Body of pancreas (tissue), 4 donors: Measurements from ENCODE around the gene DAP. TPM values are rescaled to one million over a fixed set of nuclear protein-coding genes. Genes with fewer than 3 reads are reported as not detected.

Source experiments
- ATAC-seq: fragments of 150-250 bp; one replicate; pipeline ENCODE4 v1.9.1; 2016
- DNase-seq, 4 donors: peaks; one replicate each; pipeline ENCODE4 v3.0.0-alpha.2; 2019
- H3K27ac ChIP-seq, 4 donors: fragments of 200-600 bp; sonication (generic); 1 replicate in 3 of 4; 2 replicates in 1 of 4; pipeline versions ENCODE4 v1.5.1 to v1.6.1; 2016 to 2019; ENCODE audit warnings: mild to moderate bottlenecking in 1 of 4, mixed read lengths in 1 of 4, moderate library complexity in 1 of 4
- H3K27me3 ChIP-seq, 2 donors: fragments of 200-600 bp; sonication (generic); one replicate each; pipeline ENCODE4 v1.6.0; 2016; ENCODE audit warnings: mild to moderate bottlenecking in 1 of 2
- H3K36me3 ChIP-seq, 2 donors: fragments of 200-600 bp; sonication (generic); replicated peaks in 1 of 2; 2 replicates each; pipeline ENCODE4 v1.5.1; 2016; ENCODE audit warnings: low read depth in 2 of 2; ENCODE audit not compliant: insufficient read depth in 1 of 2
- H3K4me1 ChIP-seq: fragments of 200-600 bp; sonication (generic); one replicate; pipeline ENCODE4 v1.6.0; 2016
- H3K4me3 ChIP-seq, 2 donors: fragments of 200-600 bp; sonication (generic); 1 replicate in 1 of 2; 2 replicates in 1 of 2; pipeline ENCODE4 v1.5.1; 2016 to 2019
- H3K9me3 ChIP-seq, 3 donors: fragments of 200-600 bp; sonication (generic); 1 replicate in 2 of 3; 2 replicates in 1 of 3; pipeline ENCODE4 v1.5.1; 2016
- CTCF ChIP-seq, 7 experiments: fragments of 450-650 bp in 4 of 7; fragments of 200-600 bp in 3 of 7; sonication (generic) in 3 of 7; IDR thresholded peaks; one replicate each; pipeline ENCODE4 v1.5.1; 2016 to 2019; ENCODE audit warnings: antibody characterized with exemption in 7 of 7
- POLR2A ChIP-seq, 3 donors: fragments of 450-650 bp; IDR thresholded peaks; one replicate each; pipeline ENCODE4 v1.6.1; 2016; ENCODE audit warnings: antibody characterized with exemption in 3 of 3, mild to moderate bottlenecking in 2 of 3
- WGBS, 2 donors: methylation state at CpG; one replicate each; pipeline ENCODE4 v1.1.5; 2017; 5-methylcytosine and 5-hydroxymethylcytosine counted together
- intact Hi-C: fragments of 100-400 bp; cut with DNase I; formaldehyde crosslinking; loops from one replicate; pipeline ENCODE4 v1.15.1; 2023
- total RNA-seq, 2 donors: library from RNA; depleted of rRNA; stranded (reverse); fragments of >200 nt; gene quantifications; one replicate each; pipeline ENCODE4 v1.1.0, GENCODE V29; 2016

The DAP gene
- total RNA-seq, 2 donors from 2014 or later: 93.6 to 112 TPM

DNA sequence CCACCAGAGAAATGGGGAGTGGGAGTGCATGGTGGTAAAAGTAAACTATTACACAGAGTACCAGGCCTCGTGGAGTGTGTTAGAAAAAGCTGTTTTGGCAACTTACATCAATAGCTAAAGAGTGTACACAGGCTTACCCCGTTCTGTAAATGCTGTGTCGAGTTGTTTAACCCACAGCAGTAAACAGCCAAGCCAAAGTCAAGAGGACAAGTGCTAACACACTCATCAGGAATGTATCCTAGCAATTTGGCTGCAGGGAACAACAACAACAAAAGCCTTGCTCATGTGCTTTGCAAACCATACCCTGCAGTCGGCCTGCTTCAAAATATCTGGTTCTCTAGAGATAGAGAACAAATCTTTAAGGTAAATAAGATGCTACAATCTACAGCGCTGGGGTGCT lies 15.9 kb downstream of the DAP start:
- no peak overlapping the region for H3K4me3 ChIP-seq
- peaks cover 84% of the 10 kb centered on the region for H3K4me1 ChIP-seq
- no peaks in the 10 kb centered on the region for H3K27me3 ChIP-seq
- no peak for DNase-seq
- 46 to 49% methylated on average over 5 of the region's 5 CpGs for WGBS, 2 donors
- intact Hi-C loops: no loop called here
- peaks cover 0 to 8% of the 10 kb centered on the region in 2 donors for H3K36me3 ChIP-seq
- no peak for ATAC-seq
- H3K27ac ChIP-seq: peak overlapping the region; percentile 2 to 85 (median 21)
- TF ChIP-seq POLR2A (IDR thresholded peaks at IDR 0.05) (no peak), CTCF (IDR thresholded peaks at IDR 0.05) (no peak)
- peaks cover 0 to 6% (median 0%) of the 10 kb centered on the region in 3 donors for H3K9me3 ChIP-seq

DNA sequence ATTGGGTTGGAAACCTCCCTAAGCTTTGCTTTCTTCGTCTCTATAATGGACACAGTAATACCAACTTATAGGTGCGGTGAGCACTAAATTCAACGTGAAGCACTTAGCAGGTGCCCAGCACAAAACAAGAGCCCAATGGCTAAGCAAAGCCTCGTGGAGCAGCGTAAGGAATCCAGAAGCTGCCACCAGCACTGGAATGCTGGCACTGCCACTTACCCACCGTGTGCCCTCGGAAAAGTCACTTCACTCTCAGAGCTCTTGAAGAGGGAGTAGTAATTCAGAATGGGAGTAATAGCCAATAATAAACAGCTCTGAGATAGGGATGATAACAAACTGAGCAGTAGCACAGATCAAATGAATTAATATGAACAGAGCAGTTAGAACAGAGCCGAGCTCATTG lies 16.4 kb downstream of the DAP start:
- Histone ChIP-seq H3K9me3 (peaks cover 0 to 6% (median 0%) of the 10 kb centered on the region in 3 donors), H3K27me3 (no peaks in the 10 kb centered on the region), H3K27ac (peak overlapping the region; percentile 2 to 85 (median 21)), H3K36me3 (peaks cover 0 to 8% of the 10 kb centered on the region in 2 donors), H3K4me3 (no peak overlapping the region), H3K4me1 (peaks cover 80% of the 10 kb centered on the region)
- intact Hi-C loops: no loop called here
- 67 to 71% methylated on average over 7 to 8 of the region's 8 CpGs for WGBS, 2 donors
- no peak for DNase-seq
- ATAC-seq: no peak
- TF ChIP-seq POLR2A (IDR thresholded peaks at IDR 0.05) (no peak), CTCF (IDR thresholded peaks at IDR 0.05) (no peak)

DNA sequence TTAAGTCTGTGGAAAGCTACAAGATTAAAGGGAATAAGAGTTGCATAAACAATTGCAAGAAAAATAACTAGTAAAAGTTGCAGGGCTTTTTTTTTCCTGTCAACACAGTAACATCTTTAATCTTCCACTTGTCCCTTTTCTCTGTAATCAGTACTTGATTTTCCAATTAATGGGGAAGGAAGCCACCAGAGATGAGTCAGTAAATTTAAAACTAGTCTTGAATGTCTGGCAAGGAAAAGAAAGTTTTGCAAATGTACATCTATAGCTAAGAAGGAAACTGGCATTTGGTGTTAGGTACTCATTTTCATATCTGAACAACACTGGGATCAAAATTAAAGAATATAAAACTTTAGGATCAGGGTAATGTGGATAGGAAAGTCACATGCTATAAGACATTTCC lies 17.1 kb downstream of the DAP start:
- Histone ChIP-seq H3K9me3 (peaks cover 0 to 6% (median 0%) of the 10 kb centered on the region in 3 donors), H3K27me3 (no peaks in the 10 kb centered on the region), H3K27ac (peak overlapping the region in 2 of 4 donors; percentile 26 to 85), H3K36me3 (peaks cover 0 to 8% of the 10 kb centered on the region in 2 donors), H3K4me1 (peaks cover 77% of the 10 kb centered on the region), H3K4me3 (no peak overlapping the region)
- DNase-seq (no peak), ATAC-seq (no peak)
- TF ChIP-seq POLR2A (IDR thresholded peaks at IDR 0.05) (no peak), CTCF (IDR thresholded peaks at IDR 0.05) (no peak)
- intact Hi-C loops: no loop called here

DNA sequence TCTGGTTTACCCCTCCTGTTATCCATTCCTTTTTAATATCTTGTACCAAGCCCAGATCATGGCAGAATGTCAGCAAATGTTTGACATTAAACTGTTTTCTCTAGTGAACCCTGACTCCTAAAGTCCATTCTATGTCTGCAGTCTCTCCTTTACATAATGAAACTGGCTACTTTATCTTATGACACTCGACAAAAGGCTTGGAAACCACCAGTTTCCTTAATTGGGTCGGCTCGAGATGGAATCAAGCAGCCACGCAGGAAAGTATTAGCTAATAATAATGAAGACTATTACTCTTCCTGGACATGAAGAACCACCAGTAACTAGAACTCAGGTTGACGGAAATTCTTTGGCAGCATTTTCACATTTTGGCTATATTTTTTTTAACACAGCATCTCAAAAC lies 17.5 kb downstream of the DAP start:
- DNase-seq: no peak
- Histone ChIP-seq H3K27ac (peak overlapping the region in 2 of 4 donors; percentile 7 to 85), H3K4me1 (peaks cover 77% of the 10 kb centered on the region), H3K9me3 (peaks cover 0 to 6% (median 0%) of the 10 kb centered on the region in 3 donors), H3K36me3 (peaks cover 0 to 8% of the 10 kb centered on the region in 2 donors), H3K4me3 (no peak overlapping the region), H3K27me3 (no peaks in the 10 kb centered on the region)
- intact Hi-C loops: no loop called here
- TF ChIP-seq CTCF (IDR thresholded peaks at IDR 0.05) (no peak), POLR2A (IDR thresholded peaks at IDR 0.05) (no peak)
- WGBS, 2 donors: 63 to 68% methylated on average over 5 of the region's 5 CpGs
- no peak for ATAC-seq

GRCh38 chr5:10741661-10742060 lies 19.4 kb downstream of the DAP start:
- intact Hi-C loops: no loop called here
- TF ChIP-seq POLR2A (IDR thresholded peaks at IDR 0.05) (no peak), CTCF (IDR thresholded peaks at IDR 0.05) (peak in 6 of 7 experiments; percentile 20 to 47 (median 36))
- H3K4me3 ChIP-seq: no peak overlapping the region
- peaks cover 77% of the 10 kb centered on the region for H3K4me1 ChIP-seq
- no peaks in the 10 kb centered on the region for H3K27me3 ChIP-seq
- H3K36me3 ChIP-seq: peaks cover 0 to 8% of the 10 kb centered on the region in 2 donors
- ATAC-seq: no peak
- H3K27ac ChIP-seq: peak overlapping the region in 1 of 4 donors; percentile 30
- DNase-seq: no peak
- 53 to 67% methylated on average over 9 of the region's 9 CpGs for WGBS, 2 donors
- H3K9me3 ChIP-seq: peaks cover 0 to 6% (median 0%) of the 10 kb centered on the region in 3 donors
